ENCODE data around the gene RHOD. TPM values are rescaled to one million over a fixed set of nuclear protein-coding genes. Genes with fewer than 3 reads are reported as not detected.
A peak's percentile ranks its signal among the peaks of the same experiment; 100 is the strongest.

The RHOD gene
- total RNA-seq, 1 experiment from 2014 or later = 99.9 TPM

DNA sequence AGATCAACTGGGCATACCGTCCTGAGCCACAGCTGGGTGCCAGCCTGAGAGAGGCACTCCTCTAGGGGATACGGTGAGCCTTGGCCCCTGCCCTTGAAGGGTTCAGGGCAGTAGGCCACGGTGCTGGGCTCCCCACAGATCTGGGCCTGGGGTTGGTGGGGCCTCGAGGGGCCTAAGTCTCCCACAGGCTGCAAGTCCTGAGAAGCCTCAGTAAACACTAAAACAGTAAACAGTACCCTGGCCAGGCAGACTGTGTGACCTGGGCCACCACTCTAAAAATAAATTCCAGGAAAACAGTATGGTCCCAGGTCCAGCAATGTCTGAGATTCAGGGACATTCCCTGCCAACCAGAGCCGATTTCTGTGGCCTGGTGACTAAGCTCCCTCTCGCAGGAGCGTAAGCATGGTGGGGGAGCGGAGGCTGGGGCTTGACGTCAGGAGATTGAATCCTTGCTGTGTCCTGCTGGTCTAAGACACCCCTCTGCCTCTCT, 2.3 kb upstream of the RHOD start:
- peak overlapping the region; percentile 98 for H3K27ac ChIP-seq (ENCODE audit: low read length)
- no peak overlapping the region for H2AFZ ChIP-seq (ENCODE audit: low read length)
- ATAC-seq (peak; percentile 14), DNase-seq (peak; percentile 69)
- H3K4me2 ChIP-seq (ENCODE audit: low read length) = peak overlapping the region; percentile 41
- ChIA-PET CTCF (interaction anchor here (0.5 to 1.2 kb wide), 5 partner anchors 8 to 263 kb away, joined by 3 to 5 read pairs (median 3); no protein-coding TSS in a partner anchor), POLR2A (ENCODE audit: unreplicated experiment) (interaction anchor here (0.5 to 1.0 kb wide), 3 partner anchors 176 to 320 kb away, joined by 4 to 6 read pairs (median 5); no protein-coding TSS in a partner anchor)
- H3K9ac ChIP-seq (ENCODE audit: low read length) = peak overlapping the region; percentile 81
- H3K4me3 ChIP-seq (ENCODE audit: low read length) = no peak overlapping the region
- no peaks in the 10 kb centered on the region for H3K27me3 ChIP-seq (ENCODE audit: low read length)
- no peaks in the 10 kb centered on the region for H3K9me2 ChIP-seq (replicated peaks; ENCODE audit: low read length)
- no peaks in the 10 kb centered on the region for H3K9me3 ChIP-seq (ENCODE audit: low read length)
- peaks cover 27% of the 10 kb centered on the region for H3K79me2 ChIP-seq (ENCODE audit: low read length)
- H3K36me3 ChIP-seq (ENCODE audit: low read depth, low read length) = no peaks in the 10 kb centered on the region
- intact Hi-C loops (cut with micrococcal nuclease) = loop anchor here (10.0 kb wide), 2 partner anchors 170 to 190 kb away; no protein-coding TSS in a partner anchor
- no TSS peak for BruUV-seq (replicated peaks)
- H3F3A ChIP-seq (ENCODE audit: low read length, unreplicated experiment) = peaks cover 3% of the 10 kb centered on the region
- no peaks in the 10 kb centered on the region for H4K20me1 ChIP-seq (ENCODE audit: low read length)
- TF ChIP-seq EZH2 (IDR thresholded peaks at IDR 0.05; ENCODE audit: low read length, unreplicated experiment) (no peak), CTCF (conservative IDR thresholded peaks at IDR 0.05; ENCODE audit: low read depth, low read length) (no peak), EZH2phosphoT487 (IDR thresholded peaks at IDR 0.05; ENCODE audit: borderline replicate concordance, low read length) (no peak)
- H3K4me1 ChIP-seq (ENCODE audit: insufficient read depth, low read length) = peaks cover 37% of the 10 kb centered on the region

DNA sequence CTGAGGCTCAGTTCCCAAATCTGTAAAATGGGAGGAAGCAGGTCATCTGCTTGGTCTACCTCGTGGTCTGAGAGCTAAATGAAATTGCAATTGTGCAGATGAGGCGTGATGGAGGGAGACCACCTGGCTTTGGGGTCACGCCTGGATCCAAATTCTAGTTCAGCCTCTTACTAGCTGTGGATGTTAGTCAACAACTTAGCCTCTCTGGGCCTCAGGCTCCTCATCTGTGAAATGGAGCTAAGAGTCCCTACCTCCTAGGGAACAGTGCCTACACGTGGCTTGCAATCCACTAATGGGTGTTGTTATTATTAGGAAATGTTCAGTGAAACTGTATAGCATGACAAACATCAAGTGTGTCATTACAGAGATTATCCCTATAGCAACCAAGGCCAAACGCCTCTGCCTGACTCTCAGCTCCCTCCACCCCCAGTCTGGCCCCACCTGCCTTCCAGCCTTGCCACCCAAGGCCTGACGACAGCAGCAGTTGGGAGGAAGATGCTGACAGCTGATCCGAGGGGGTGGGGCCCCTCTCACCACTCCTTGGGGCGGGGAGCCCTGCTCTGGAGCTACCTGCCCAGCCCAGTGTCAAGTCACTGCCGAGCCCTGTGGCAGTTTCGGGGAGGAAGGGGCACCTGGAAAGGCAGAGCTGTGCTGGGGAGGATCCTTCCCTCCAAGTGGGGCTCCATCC, 1.7 kb upstream of the RHOD start:
- CTCF ChIA-PET = interaction anchor here (0.6 to 1.2 kb wide), 4 partner anchors 26 to 262 kb away, joined by 3 to 4 read pairs (median 4); partner anchors contain the start of gene KDM2A
- Histone ChIP-seq H4K20me1 (ENCODE audit: low read length) (no peaks in the 10 kb centered on the region), H3K9me2 (replicated peaks; ENCODE audit: low read length) (no peaks in the 10 kb centered on the region), H3K79me2 (ENCODE audit: low read length) (peaks cover 32% of the 10 kb centered on the region), H3K9me3 (ENCODE audit: low read length) (no peaks in the 10 kb centered on the region), H3K4me1 (ENCODE audit: insufficient read depth, low read length) (peaks cover 42% of the 10 kb centered on the region), H3K27me3 (ENCODE audit: low read length) (no peaks in the 10 kb centered on the region), H3K4me2 (ENCODE audit: low read length) (peak overlapping the region; percentile 95), H3K9ac (ENCODE audit: low read length) (peak overlapping the region; percentile 87), H3K4me3 (ENCODE audit: low read length) (peak overlapping the region; percentile 77), H3K36me3 (ENCODE audit: low read depth, low read length) (no peaks in the 10 kb centered on the region), H3K27ac (ENCODE audit: low read length) (peak overlapping the region; percentile 98), H3F3A (ENCODE audit: low read length, unreplicated experiment) (peaks cover 3% of the 10 kb centered on the region), H2AFZ (ENCODE audit: low read length) (no peak overlapping the region)
- POLR2A ChIA-PET (ENCODE audit: unreplicated experiment) = interaction anchor here (0.5 to 1.1 kb wide), 5 partner anchors 24 to 319 kb away, joined by 3 to 9 read pairs (median 6); no protein-coding TSS in a partner anchor
- peak; percentile 68 for ATAC-seq
- DNase-seq = peak; percentile 99
- no TSS peak for BruUV-seq (replicated peaks)
- no peak for TF ChIP-seq EZH2 (IDR thresholded peaks at IDR 0.05; ENCODE audit: low read length, unreplicated experiment)
- TF ChIP-seq CTCF (conservative IDR thresholded peaks at IDR 0.05; ENCODE audit: low read depth, low read length) = no peak
- TF ChIP-seq EZH2phosphoT487 (IDR thresholded peaks at IDR 0.05; ENCODE audit: borderline replicate concordance, low read length) = no peak
- intact Hi-C loops (cut with micrococcal nuclease) = loop anchor here (10.0 kb wide), 2 partner anchors 170 to 190 kb away; no protein-coding TSS in a partner anchor
